Mesothelial cell of epicardium (in vitro differentiated cells): ENCODE data around the gene UGT3A2. TPM values are rescaled to one million over a fixed set of nuclear protein-coding genes. Genes with fewer than 3 reads are reported as not detected.

Source experiments
- DNase-seq, 2 experiments: peaks; one replicate each; pipeline ENCODE4 v3.0.0; 2021; ENCODE audit warnings: low spot score in 2 of 2; ENCODE audit not compliant: unreplicated experiment in 2 of 2
- H3K27ac Mint-ChIP-seq: 2 replicates; pipeline ENCODE4 v1.8.0; 2021; ENCODE audit warnings: mixed read lengths
- H3K27me3 Mint-ChIP-seq: 2 replicates; pipeline ENCODE4 v1.8.0; 2021; ENCODE audit warnings: low read depth, mixed read lengths
- H3K36me3 Mint-ChIP-seq: 2 replicates; pipeline ENCODE4 v1.8.0; 2021; ENCODE audit warnings: mixed read lengths
- H3K4me1 Mint-ChIP-seq: 2 replicates; pipeline ENCODE4 v1.8.0; 2021; ENCODE audit warnings: mixed read lengths
- H3K4me3 Mint-ChIP-seq: 2 replicates; pipeline ENCODE4 v1.8.0; 2021; ENCODE audit warnings: mild to moderate bottlenecking, moderate library complexity, mixed read lengths
- H3K9me3 Mint-ChIP-seq: 2 replicates; pipeline ENCODE4 v1.8.0; 2021; ENCODE audit warnings: mixed read lengths
- total RNA-seq: library from RNA; stranded (reverse); gene quantifications from 3 replicates; pipeline ENCODE4 v1.2.1, GENCODE V29; 2021
- TF ChIP-seq, protein P1 (sequence below): fragments of 200-600 bp; sonication (generic); IDR thresholded peaks from one replicate; pipeline ENCODE4 v1.5.0; 2021; ENCODE audit warnings: antibody characterized with exemption; ENCODE audit not compliant: unreplicated experiment

The UGT3A2 gene
- total RNA-seq, 1 donor from 2014 or later: 0.34 TPM

DNA sequence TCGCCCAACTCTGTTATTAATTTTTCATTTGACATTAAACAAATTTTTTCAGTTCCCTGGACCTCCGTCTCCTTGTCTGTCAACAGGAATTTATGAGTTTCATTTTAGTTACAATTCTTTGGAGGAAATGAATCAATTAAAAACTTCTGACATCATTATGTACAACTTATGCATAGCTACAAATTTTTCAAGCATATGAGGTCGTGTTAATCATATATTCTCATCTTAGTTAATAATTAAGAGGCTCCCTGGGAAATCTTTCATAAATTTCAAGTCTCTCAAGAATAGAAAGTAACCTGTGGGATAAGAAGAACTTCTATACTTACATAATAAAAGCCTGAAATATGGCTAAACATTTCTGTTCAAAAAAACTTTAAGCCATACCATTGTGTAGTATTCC is 78.9 kb downstream of the UGT3A2 start:
- no peak overlapping the region for H3K27ac Mint-ChIP-seq
- TF ChIP-seq, protein P1, sequence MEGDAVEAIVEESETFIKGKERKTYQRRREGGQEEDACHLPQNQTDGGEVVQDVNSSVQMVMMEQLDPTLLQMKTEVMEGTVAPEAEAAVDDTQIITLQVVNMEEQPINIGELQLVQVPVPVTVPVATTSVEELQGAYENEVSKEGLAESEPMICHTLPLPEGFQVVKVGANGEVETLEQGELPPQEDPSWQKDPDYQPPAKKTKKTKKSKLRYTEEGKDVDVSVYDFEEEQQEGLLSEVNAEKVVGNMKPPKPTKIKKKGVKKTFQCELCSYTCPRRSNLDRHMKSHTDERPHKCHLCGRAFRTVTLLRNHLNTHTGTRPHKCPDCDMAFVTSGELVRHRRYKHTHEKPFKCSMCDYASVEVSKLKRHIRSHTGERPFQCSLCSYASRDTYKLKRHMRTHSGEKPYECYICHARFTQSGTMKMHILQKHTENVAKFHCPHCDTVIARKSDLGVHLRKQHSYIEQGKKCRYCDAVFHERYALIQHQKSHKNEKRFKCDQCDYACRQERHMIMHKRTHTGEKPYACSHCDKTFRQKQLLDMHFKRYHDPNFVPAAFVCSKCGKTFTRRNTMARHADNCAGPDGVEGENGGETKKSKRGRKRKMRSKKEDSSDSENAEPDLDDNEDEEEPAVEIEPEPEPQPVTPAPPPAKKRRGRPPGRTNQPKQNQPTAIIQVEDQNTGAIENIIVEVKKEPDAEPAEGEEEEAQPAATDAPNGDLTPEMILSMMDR: no peak
- peaks cover 11% of the 10 kb centered on the region for H3K9me3 Mint-ChIP-seq
- no peak overlapping the region for H3K4me3 Mint-ChIP-seq
- peaks cover 10% of the 10 kb centered on the region for H3K4me1 Mint-ChIP-seq
- DNase-seq: no peak
- H3K27me3 Mint-ChIP-seq: peaks cover 40% of the 10 kb centered on the region
- no peaks in the 10 kb centered on the region for H3K36me3 Mint-ChIP-seq

Other genes starting within 250 kb of the UGT3A2 start
- 0.13 to 0.25 TPM (median 0.13 TPM) in 3 replicates for gene IL7R, start 210.0 kb downstream of the UGT3A2 start, total RNA-seq
- gene CAPSL, start 128.3 kb downstream of the UGT3A2 start, total RNA-seq: not detected in 3 replicates
- gene UGT3A1, start 75.5 kb downstream of the UGT3A2 start, total RNA-seq: not detected in 3 replicates
- 6.3 to 8.3 TPM (median 7.9 TPM) in 3 replicates for gene LMBRD2, start 85.0 kb upstream of the UGT3A2 start, total RNA-seq
- gene SKP2, start 85.2 kb upstream of the UGT3A2 start, total RNA-seq: 91.5 to 94.3 TPM (median 93.8 TPM) in 3 replicates
- gene NADK2, start 175.0 kb upstream of the UGT3A2 start, total RNA-seq: 39.3 to 41.7 TPM (median 40.2 TPM) in 3 replicates
- gene RANBP3L, start 235.0 kb upstream of the UGT3A2 start, total RNA-seq: 0.47 to 1.0 TPM (median 0.52 TPM) in 3 replicates